IPS-18a (cell line): Measurements from ENCODE around the gene CHEK1.
"Not testable (repeated sequence)": the region's sequence is repeated elsewhere in the genome, so short reads cannot be mapped to it uniquely, and the experiment has no call there.

Experiments used
- H3K27ac ChIP-seq: one replicate; pipeline ENCODE4 v1.5.1; 2013; ENCODE audit warnings: low read length
- H3K27me3 ChIP-seq: one replicate; pipeline ENCODE4 v1.6.1; 2013; ENCODE audit warnings: mild to moderate bottlenecking, low read length; ENCODE audit not compliant: control insufficient read depth, insufficient read depth
- H3K36me3 ChIP-seq: one replicate; pipeline ENCODE4 v1.6.1; 2013; ENCODE audit warnings: low read depth, low read length; ENCODE audit not compliant: control insufficient read depth
- H3K4me1 ChIP-seq: one replicate; pipeline ENCODE4 v1.6.1; 2013; ENCODE audit warnings: low read depth, low read length; ENCODE audit not compliant: control insufficient read depth
- H3K4me3 ChIP-seq: one replicate; pipeline ENCODE4 v1.5.1; 2013; ENCODE audit warnings: low read length
- H3K9ac ChIP-seq: one replicate; pipeline ENCODE4 v1.6.1; 2013; ENCODE audit warnings: mild to moderate bottlenecking, low read length, moderate library complexity
- H3K9me3 ChIP-seq: one replicate; pipeline ENCODE4 v1.6.1; 2013; ENCODE audit warnings: low read depth, low read length; ENCODE audit not compliant: control insufficient read depth

Gene CHEK1

GRCh38 chr11:125624756-125625213 lies at the start of gene CHEK1:
Gene CHEK1, plus strand, starts transcription at chr11:125625163. Its CDS starts 1,606 bp downstream, at chr11:125626769.
- Histone ChIP-seq H3K27me3 (no peaks in the 10 kb centered on the region), H3K27ac (peak within 1 kb of the TSS; percentile 91), H3K36me3 (peaks cover 42% of the 10 kb centered on the region), H3K9me3 (no peaks in the 10 kb centered on the region), H3K4me1 (peaks cover 5% of the 10 kb centered on the region), H3K4me3 (peak within 1 kb of the TSS; percentile 83), H3K9ac (peak within 1 kb of the TSS; percentile 98)

GRCh38 chr11:125577181-125577580 lies 47.8 kb upstream of the CHEK1 start:
- H3K4me1 ChIP-seq, H3K9ac ChIP-seq, H3K4me3 ChIP-seq, H3K27me3 ChIP-seq, H3K27ac ChIP-seq, H3K9me3 ChIP-seq: not testable (repeated sequence)
- peaks cover 81% of the 10 kb centered on the region for H3K36me3 ChIP-seq

- Histone ChIP-seq H3K27ac (no peak overlapping the region), H3K9ac (no peak overlapping the region), H3K36me3 (peaks cover 85% of the 10 kb centered on the region), H3K9me3 (no peaks in the 10 kb centered on the region), H3K4me1 (no peaks in the 10 kb centered on the region), H3K4me3 (no peak overlapping the region), H3K27me3 (no peaks in the 10 kb centered on the region)
These were observed 46.2 kb upstream of the CHEK1 start for GRCh38 chr11:125578783-125579182.

GRCh38 chr11:125579811-125580210 lies 45.2 kb upstream of the CHEK1 start:
- no peaks in the 10 kb centered on the region for H3K9me3 ChIP-seq
- H3K27ac ChIP-seq = no peak overlapping the region
- no peak overlapping the region for H3K4me3 ChIP-seq
- H3K9ac ChIP-seq = no peak overlapping the region
- no peaks in the 10 kb centered on the region for H3K4me1 ChIP-seq
- H3K36me3 ChIP-seq = peaks cover 86% of the 10 kb centered on the region
- H3K27me3 ChIP-seq = no peaks in the 10 kb centered on the region

- peaks cover 54% of the 10 kb centered on the region for H3K36me3 ChIP-seq
- no peaks in the 10 kb centered on the region for H3K4me1 ChIP-seq
- no peak overlapping the region for H3K4me3 ChIP-seq
- no peak overlapping the region for H3K9ac ChIP-seq
- no peak overlapping the region for H3K27ac ChIP-seq
- no peaks in the 10 kb centered on the region for H3K9me3 ChIP-seq
- H3K27me3 ChIP-seq = no peaks in the 10 kb centered on the region
These were observed 41.5 kb upstream of the CHEK1 start for GRCh38 chr11:125583496-125583895.

GRCh38 chr11:125585487-125585886 lies 39.5 kb upstream of the CHEK1 start:
- Histone ChIP-seq H3K27ac (no peak overlapping the region), H3K4me3 (no peak overlapping the region), H3K4me1 (no peaks in the 10 kb centered on the region), H3K27me3 (no peaks in the 10 kb centered on the region), H3K36me3 (peaks cover 36% of the 10 kb centered on the region), H3K9ac (no peak overlapping the region), H3K9me3 (no peaks in the 10 kb centered on the region)

GRCh38 chr11:125586623-125587022 lies 38.3 kb upstream of the CHEK1 start:
- Histone ChIP-seq H3K4me1 (no peaks in the 10 kb centered on the region), H3K9ac (no peak overlapping the region), H3K36me3 (peaks cover 30% of the 10 kb centered on the region), H3K9me3 (no peaks in the 10 kb centered on the region), H3K4me3 (no peak overlapping the region), H3K27ac (no peak overlapping the region), H3K27me3 (no peaks in the 10 kb centered on the region)

GRCh38 chr11:125587480-125587879 lies 37.5 kb upstream of the CHEK1 start:
- Histone ChIP-seq H3K4me3 (no peak overlapping the region), H3K9ac (no peak overlapping the region), H3K27ac (no peak overlapping the region), H3K9me3 (no peaks in the 10 kb centered on the region), H3K27me3 (no peaks in the 10 kb centered on the region), H3K4me1 (no peaks in the 10 kb centered on the region), H3K36me3 (peaks cover 22% of the 10 kb centered on the region)

- Histone ChIP-seq H3K9me3 (no peaks in the 10 kb centered on the region), H3K27ac (no peak overlapping the region), H3K9ac (no peak overlapping the region), H3K4me1 (peaks cover 1% of the 10 kb centered on the region), H3K36me3 (peaks cover 12% of the 10 kb centered on the region), H3K4me3 (no peak overlapping the region), H3K27me3 (no peaks in the 10 kb centered on the region)
These were observed 36.5 kb upstream of the CHEK1 start for GRCh38 chr11:125588505-125588904.

- Histone ChIP-seq H3K27me3 (no peaks in the 10 kb centered on the region), H3K9me3 (no peaks in the 10 kb centered on the region), H3K4me3 (peak overlapping the region; percentile 82), H3K4me1 (peaks cover 6% of the 10 kb centered on the region), H3K9ac (peak overlapping the region; percentile 81), H3K27ac (peak overlapping the region; percentile 59), H3K36me3 (peaks cover 9% of the 10 kb centered on the region)
These were observed 33.2 kb upstream of the CHEK1 start for GRCh38 chr11:125591649-125592304.

GRCh38 chr11:125592305-125593113 lies 32.5 kb upstream of the CHEK1 start, which contains the start of gene STT3A:
Gene STT3A, plus strand, starts transcription at chr11:125592852. Its CDS starts 3,064 bp downstream, at chr11:125595916.
- peak within 1 kb of the TSS; percentile 82 for H3K4me3 ChIP-seq
- peaks cover 17% of the 10 kb centered on the region for H3K36me3 ChIP-seq
- peak within 1 kb of the TSS; percentile 59 for H3K27ac ChIP-seq
- H3K9ac ChIP-seq = peak within 1 kb of the TSS; percentile 81
- peaks cover 6% of the 10 kb centered on the region for H3K4me1 ChIP-seq
- no peaks in the 10 kb centered on the region for H3K27me3 ChIP-seq
- no peaks in the 10 kb centered on the region for H3K9me3 ChIP-seq
